ENCODE results near the gene APCS.

APCS gene

DNA sequence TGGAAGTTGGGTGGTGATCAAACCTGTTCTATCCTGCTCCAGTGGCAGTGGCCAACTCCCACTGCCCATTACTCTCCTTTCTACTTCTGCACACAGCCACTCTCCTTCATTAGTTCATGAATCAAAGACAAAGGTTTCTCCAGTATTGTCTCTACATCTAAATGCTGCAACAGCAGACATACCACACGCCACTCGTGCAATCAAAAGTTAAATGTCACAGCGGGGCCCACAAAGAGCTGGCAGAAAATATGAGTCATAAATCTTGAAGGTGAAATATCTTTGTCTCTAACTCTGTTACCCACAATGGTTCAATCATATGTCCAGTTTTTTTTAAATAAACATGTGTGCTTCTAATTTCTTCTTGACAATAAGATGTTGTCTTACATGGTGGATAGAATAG, 13.3 kb downstream of the APCS start:
- DNase-seq: no peak
- TF ChIP-seq GATA1 (IDR thresholded peaks at IDR 0.05; ENCODE audit: low read depth, low read length): no peak
- TF ChIP-seq POLR2A (IDR thresholded peaks at IDR 0.05; ENCODE audit: low read length): no peak

DNA sequence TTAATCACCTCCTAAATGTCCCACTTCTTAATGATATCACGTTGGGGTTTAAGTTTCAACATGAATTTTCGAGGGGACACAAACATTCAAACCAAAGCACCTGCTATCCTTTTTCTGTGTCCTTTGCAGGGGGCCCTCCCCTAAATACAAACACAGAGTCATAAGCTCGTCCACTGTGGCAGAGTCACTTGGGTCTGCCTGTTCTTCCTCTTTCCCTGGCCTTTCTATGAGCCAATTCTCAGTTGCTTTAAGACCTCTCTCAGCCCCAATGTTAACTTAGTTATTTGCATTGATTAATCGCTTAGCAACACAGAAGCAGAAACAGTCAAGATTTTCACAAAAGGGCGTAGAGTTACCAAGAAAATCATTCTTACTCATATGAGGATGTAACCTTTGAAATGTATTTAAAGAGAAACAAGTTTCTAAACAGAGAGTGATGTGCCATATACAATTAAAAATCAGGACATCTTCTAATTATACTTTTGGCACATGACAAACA, 14.9 kb downstream of the APCS start:
- TF ChIP-seq GATA1 (IDR thresholded peaks at IDR 0.05; ENCODE audit: low read depth, low read length): no peak
- no peak for TF ChIP-seq POLR2A (IDR thresholded peaks at IDR 0.05; ENCODE audit: low read length)
- DNase-seq: no peak

DNA sequence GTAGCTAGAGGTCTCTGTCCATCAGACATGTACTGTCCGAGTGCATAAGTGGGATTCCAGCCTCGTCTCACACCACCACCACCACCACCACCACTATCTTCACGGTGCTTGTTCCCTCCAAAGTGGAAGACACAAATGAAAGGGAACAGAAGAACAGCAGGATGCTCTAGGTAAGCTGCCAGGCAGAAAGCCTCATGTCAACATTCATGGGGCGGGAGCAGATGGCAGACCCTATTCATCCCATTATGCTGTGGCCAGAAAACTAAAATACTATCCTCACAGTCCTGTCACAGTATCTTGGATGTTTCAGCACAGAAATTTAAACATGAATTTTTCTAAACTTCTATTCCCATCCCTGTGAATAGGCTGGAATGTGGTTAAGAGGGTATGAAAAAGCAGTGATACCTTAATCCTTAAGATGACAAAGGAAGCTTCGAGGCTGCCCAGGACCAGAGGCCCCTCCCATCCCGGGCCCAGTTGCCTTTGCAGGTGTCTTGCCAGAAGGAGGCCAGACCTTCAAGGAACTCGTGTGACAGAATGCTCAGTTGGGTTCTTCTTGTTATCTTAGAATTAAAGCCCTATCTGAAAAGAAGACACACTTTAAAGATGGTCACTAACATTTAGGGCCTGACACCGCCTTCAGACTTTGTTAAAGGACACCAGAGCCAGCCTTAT, 24.7 kb downstream of the APCS start:
- DNase-seq: no peak
- TF ChIP-seq GATA1 (IDR thresholded peaks at IDR 0.05; ENCODE audit: low read depth, low read length): no peak

DNA sequence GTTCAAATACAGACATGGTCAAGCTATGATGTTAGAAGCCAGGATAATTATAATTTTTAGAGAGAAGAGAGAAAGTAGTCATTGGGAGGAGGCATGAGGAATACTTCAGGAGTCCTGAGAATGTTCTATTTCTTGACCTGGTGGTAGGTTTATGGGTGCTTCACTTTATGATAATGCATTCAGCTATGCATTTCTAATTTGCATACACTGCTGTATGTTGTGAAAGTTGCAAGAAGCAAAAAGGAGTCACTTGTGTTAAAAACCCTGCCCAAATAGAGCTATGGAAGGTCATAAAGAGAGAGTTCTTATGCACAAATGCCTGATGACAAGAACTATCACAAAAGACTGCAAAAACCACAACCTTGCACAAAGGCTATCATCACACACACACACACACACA, 45.3 kb downstream of the APCS start:
- no peak for DNase-seq
- TF ChIP-seq GATA1 (IDR thresholded peaks at IDR 0.05; ENCODE audit: low read depth, low read length) (no peak), POLR2A (IDR thresholded peaks at IDR 0.05; ENCODE audit: low read length) (no peak)

All from erythroblast (primary cell).